Measurements from ENCODE around the gene PRKAG2.

Gene PRKAG2

GRCh38 chr7:151859111-151859947, 17.6 kb downstream of the PRKAG2 start:
- intact Hi-C loops (cut with DNase I): no loop called here
- peak in 32 of 42 donors; percentile 29 to 82 (median 60) for DNase-seq

GRCh38 chr7:151858456-151858855, 18.5 kb downstream of the PRKAG2 start:
- no peak for DNase-seq
- intact Hi-C loops (cut with DNase I): no loop called here

- no peak for DNase-seq
- intact Hi-C loops (cut with DNase I): no loop called here
Observed at GRCh38 chr7:151857866-151858450, 19.0 kb downstream of the PRKAG2 start.

- no peak for DNase-seq
- intact Hi-C loops (cut with DNase I): no loop called here
Observed at GRCh38 chr7:151857412-151857811, 19.5 kb downstream of the PRKAG2 start.

GRCh38 chr7:151856516-151856915, 20.4 kb downstream of the PRKAG2 start:
- no peak for DNase-seq
- intact Hi-C loops (cut with DNase I): no loop called here

GRCh38 chr7:151856098-151856497, 20.8 kb downstream of the PRKAG2 start:
- intact Hi-C loops (cut with DNase I): no loop called here
- DNase-seq: no peak

GRCh38 chr7:151854720-151855071, 22.2 kb downstream of the PRKAG2 start:
- no peak for DNase-seq
- intact Hi-C loops (cut with DNase I): no loop called here

GRCh38 chr7:151853896-151854719, 22.8 kb downstream of the PRKAG2 start:
- peak in 8 of 42 donors; percentile 27 to 68 (median 40) for DNase-seq
- intact Hi-C loops (cut with DNase I): no loop called here

- intact Hi-C loops (cut with DNase I): no loop called here
- DNase-seq: peak in 1 of 42 donors; percentile 26
Observed at GRCh38 chr7:151852486-151853396, 24.2 kb downstream of the PRKAG2 start.

- peak in 2 of 42 donors; percentile 11 to 31 for DNase-seq
- intact Hi-C loops (cut with DNase I): no loop called here
Observed at GRCh38 chr7:151851782-151852181, 25.1 kb downstream of the PRKAG2 start.

- DNase-seq: peak in 14 of 42 donors; percentile 22 to 58 (median 40)
- intact Hi-C loops (cut with DNase I): no loop called here
Observed at GRCh38 chr7:151851145-151851751, 25.7 kb downstream of the PRKAG2 start.

GRCh38 chr7:151850491-151851124, 26.3 kb downstream of the PRKAG2 start:
- intact Hi-C loops (cut with DNase I): no loop called here
- DNase-seq: peak in 2 of 42 donors; percentile 6 to 20

- peak in 2 of 42 donors; percentile 4 to 13 for DNase-seq
- intact Hi-C loops (cut with DNase I): no loop called here
Observed at GRCh38 chr7:151849879-151850260, 27.0 kb downstream of the PRKAG2 start.

GRCh38 chr7:151849008-151849878, 27.7 kb downstream of the PRKAG2 start:
- peak in 2 of 42 donors; percentile 0 to 10 for DNase-seq
- intact Hi-C loops (cut with DNase I): no loop called here

GRCh38 chr7:151847681-151848081, 29.2 kb downstream of the PRKAG2 start:
- intact Hi-C loops (cut with DNase I): no loop called here
- DNase-seq: peak in 1 of 42 donors; percentile 30

- peak in 1 of 42 donors; percentile 12 for DNase-seq
- intact Hi-C loops (cut with DNase I): no loop called here
Observed at GRCh38 chr7:151847136-151847535, 29.8 kb downstream of the PRKAG2 start.
